ENCODE measurements around the gene CDON. TPM values are rescaled to one million over a fixed set of nuclear protein-coding genes. Genes with fewer than 3 reads are reported as not detected.
A peak's percentile ranks its signal among the peaks of the same experiment; 100 is the strongest.

The CDON gene
- total RNA-seq, 2 donors from 2014 or later, result 9.8 to 26.9 TPM

GRCh38 chr11:125957618-125958332 is 104.9 kb downstream of the CDON start:
- intact Hi-C loops (cut with DNase I), result loop anchor here (10.0 kb wide), 1 partner anchor 57 kb away; no protein-coding TSS in a partner anchor
- Histone ChIP-seq H3K4me1 (replicated peaks) (peaks cover 5% of the 10 kb centered on the region), H3K9me3 (no peaks in the 10 kb centered on the region), H3K36me3 (no peaks in the 10 kb centered on the region), H3K27ac (no peak overlapping the region), H3K4me3 (peak overlapping the region in 1 of 2 donors; percentile 7), H3K27me3 (replicated peaks; ENCODE audit: insufficient read depth) (no peaks in the 10 kb centered on the region)
- WGBS, result 54% methylated on average over 14 of the region's 14 CpGs
- TF ChIP-seq CTCF (IDR thresholded peaks at IDR 0.05), result no peak
- no peak for TF ChIP-seq POLR2A (IDR thresholded peaks at IDR 0.05)
- TF ChIP-seq POLR2AphosphoS5 (IDR thresholded peaks at IDR 0.05), result no peak
- no peak for DNase-seq (ENCODE audit: low spot score)

- 75% methylated on average over 22 of the region's 22 CpGs for WGBS
- Histone ChIP-seq H3K36me3 (no peaks in the 10 kb centered on the region), H3K9me3 (no peaks in the 10 kb centered on the region), H3K27ac (no peak overlapping the region), H3K27me3 (replicated peaks; ENCODE audit: insufficient read depth) (no peaks in the 10 kb centered on the region), H3K4me3 (no peak overlapping the region), H3K4me1 (replicated peaks) (peaks cover 12% of the 10 kb centered on the region)
- intact Hi-C loops (cut with DNase I), result loop anchor here (10.0 kb wide), 1 partner anchor 58 kb away; no protein-coding TSS in a partner anchor
- no peak for DNase-seq (ENCODE audit: low spot score)
- TF ChIP-seq POLR2AphosphoS5 (IDR thresholded peaks at IDR 0.05) (no peak), CTCF (IDR thresholded peaks at IDR 0.05) (no peak)
Observed at GRCh38 chr11:125956391-125957134, 106.1 kb downstream of the CDON start.

- TF ChIP-seq POLR2AphosphoS5 (IDR thresholded peaks at IDR 0.05), result no peak
- TF ChIP-seq CTCF (IDR thresholded peaks at IDR 0.05), result no peak
- no peak for TF ChIP-seq POLR2A (IDR thresholded peaks at IDR 0.05)
- Histone ChIP-seq H3K36me3 (no peaks in the 10 kb centered on the region), H3K9me3 (no peaks in the 10 kb centered on the region), H3K27ac (no peak overlapping the region), H3K4me1 (replicated peaks) (peaks cover 17% of the 10 kb centered on the region), H3K27me3 (replicated peaks; ENCODE audit: insufficient read depth) (no peaks in the 10 kb centered on the region), H3K4me3 (no peak overlapping the region)
- no peak for DNase-seq (ENCODE audit: low spot score)
- WGBS, result 91% methylated on average over 2 of the region's 2 CpGs
- intact Hi-C loops (cut with DNase I), result loop anchor here (10.0 kb wide), 1 partner anchor 59 kb away; no protein-coding TSS in a partner anchor
Observed at GRCh38 chr11:125955856-125956255, 106.8 kb downstream of the CDON start.

- intact Hi-C loops (cut with DNase I), result loop anchor here (5.0 to 10.0 kb wide), 2 partner anchors 60 to 107 kb away; partner anchors contain the start of gene CDON
- Histone ChIP-seq H3K4me3 (no peak overlapping the region), H3K9me3 (no peaks in the 10 kb centered on the region), H3K4me1 (replicated peaks) (peaks cover 18% of the 10 kb centered on the region), H3K27ac (no peak overlapping the region), H3K36me3 (no peaks in the 10 kb centered on the region), H3K27me3 (replicated peaks; ENCODE audit: insufficient read depth) (no peaks in the 10 kb centered on the region)
- TF ChIP-seq POLR2AphosphoS5 (IDR thresholded peaks at IDR 0.05) (no peak), POLR2A (IDR thresholded peaks at IDR 0.05) (no peak), CTCF (IDR thresholded peaks at IDR 0.05) (no peak)
- DNase-seq (ENCODE audit: low spot score), result no peak
- WGBS, result 94% methylated on average over 15 of the region's 15 CpGs
Observed at GRCh38 chr11:125954945-125955640, 107.6 kb downstream of the CDON start.
